GM23338 (cell line): ENCODE measurements around the gene ALCAM. TPM values are rescaled to one million over a fixed set of nuclear protein-coding genes. Genes with fewer than 3 reads are reported as not detected.
A peak's percentile ranks its signal among the peaks of the same experiment; 100 is the strongest.

Source experiments
- ATAC-seq: fragments of 200-7000 bp; cut with Tn5 transposase; 3 replicates; pipeline ENCODE4 v1.9.1; 2020
- DNase-seq: peaks from one replicate; pipeline ENCODE4 v3.0.0-alpha.2; 2015; ENCODE audit warnings: low spot score
- H2AFZ ChIP-seq: fragments of 200-600 bp; sonication (generic); 2 replicates; pipeline ENCODE4 v1.8.0; 2016; ENCODE audit warnings: antibody characterized with exemption, mild to moderate bottlenecking, moderate library complexity
- H3F3A ChIP-seq: fragments of 200-600 bp; sonication (generic); replicated peaks from 2 replicates; pipeline ENCODE4 v1.8.0; 2017; ENCODE audit warnings: antibody characterized with exemption, mixed run types, low read depth
- H3K27ac ChIP-seq: fragments of 200-600 bp; sonication (generic); 2 replicates; pipeline ENCODE4 v1.6.1; 2016; ENCODE audit warnings: low read depth
- H3K27me3 ChIP-seq: fragments of 200-600 bp; sonication (generic); 2 replicates; pipeline ENCODE4 v1.8.0; 2016; ENCODE audit warnings: mild to moderate bottlenecking, mixed run types, moderate library complexity; ENCODE audit not compliant: insufficient read depth
- H3K36me3 ChIP-seq: fragments of 200-600 bp; sonication (generic); 2 replicates; pipeline ENCODE4 v1.8.0; 2016; ENCODE audit warnings: mild to moderate bottlenecking; ENCODE audit not compliant: insufficient read depth
- H3K4me1 ChIP-seq: fragments of 200-600 bp; sonication (generic); 2 replicates; pipeline ENCODE4 v1.8.0; 2016; ENCODE audit warnings: mild to moderate bottlenecking, moderate library complexity; ENCODE audit not compliant: insufficient read depth
- H3K4me2 ChIP-seq: fragments of 200-600 bp; sonication (generic); 2 replicates; pipeline ENCODE4 v1.7.1; 2017; ENCODE audit warnings: mixed run types
- H3K4me3 ChIP-seq: fragments of 200-600 bp; sonication (generic); 2 replicates; pipeline ENCODE4 v1.6.1; 2016; ENCODE audit warnings: mixed run types
- H3K79me2 ChIP-seq: fragments of 200-600 bp; sonication (generic); replicated peaks from 2 replicates; pipeline ENCODE4 v1.8.0; 2017; ENCODE audit warnings: mild to moderate bottlenecking; ENCODE audit not compliant: insufficient read depth
- H3K9me2 ChIP-seq: fragments of 200-600 bp; sonication (generic); 2 replicates; pipeline ENCODE4 v1.8.0; 2017; ENCODE audit not compliant: insufficient read depth
- H4K20me1 ChIP-seq: fragments of 200-600 bp; sonication (generic); replicated peaks from 2 replicates; pipeline ENCODE4 v1.8.0; 2017; ENCODE audit warnings: mild to moderate bottlenecking; ENCODE audit not compliant: insufficient read depth
- H3K27ac Mint-ChIP-seq: 2 replicates; pipeline ENCODE4 v1.8.0; 2020; ENCODE audit warnings: inconsistent platforms, mild to moderate bottlenecking, moderate library complexity, mixed read lengths
- H3K27me3 Mint-ChIP-seq: 3 replicates; pipeline ENCODE4 v1.8.0; 2022; ENCODE audit warnings: low read depth, mild to moderate bottlenecking, moderate library complexity, mixed read lengths, inconsistent platforms; ENCODE audit not compliant: insufficient read depth, poor library complexity
- H3K36me3 Mint-ChIP-seq: 3 replicates; pipeline ENCODE4 v1.8.0; 2021; ENCODE audit warnings: low read depth, mild to moderate bottlenecking, inconsistent platforms, moderate library complexity, mixed read lengths
- H3K4me1 Mint-ChIP-seq: 3 replicates; pipeline ENCODE4 v1.8.0; 2020; ENCODE audit warnings: mild to moderate bottlenecking, inconsistent platforms, mixed read lengths
- H3K4me3 Mint-ChIP-seq: 3 replicates; pipeline ENCODE4 v1.8.0; 2021; ENCODE audit warnings: moderate library complexity, mild to moderate bottlenecking, inconsistent platforms, mixed read lengths
- H3K9me3 Mint-ChIP-seq: 3 replicates; pipeline ENCODE4 v1.8.0; 2020; ENCODE audit warnings: moderate library complexity, mild to moderate bottlenecking, inconsistent platforms, mixed read lengths
- CREB1 ChIP-seq: fragments of 250-450 bp; sonication (Bioruptor Pico); IDR thresholded peaks from 2 replicates; pipeline ENCODE4 v1.5.0; 2020; ENCODE audit warnings: low read depth, mild to moderate bottlenecking, moderate library complexity
- CTCF ChIP-seq, 2 experiments: fragments of 200-600 bp in 1 of 2; sonication (generic) in 1 of 2; conservative IDR thresholded peaks; 2 replicates each; pipeline versions ENCODE4 v1.5.1 to v1.6.1; 2016 to 2017; ENCODE audit warnings: antibody characterized with exemption in 2 of 2, low read depth in 2 of 2, mild to moderate bottlenecking in 2 of 2, moderate library complexity in 1 of 2
- ETS1 ChIP-seq: IDR thresholded peaks from 2 replicates; pipeline ENCODE4 v1.6.1; 2016; ENCODE audit warnings: antibody characterized with exemption
- EZH2 ChIP-seq: fragments of 200-600 bp; sonication (generic); IDR thresholded peaks from one replicate; pipeline ENCODE4 v1.8.0; 2017; ENCODE audit warnings: antibody characterized with exemption, mild to moderate bottlenecking, low read depth; ENCODE audit not compliant: unreplicated experiment
- EZH2phosphoT487 ChIP-seq: fragments of 200-600 bp; sonication (generic); IDR thresholded peaks from one replicate; pipeline ENCODE4 v1.8.1; 2018; ENCODE audit warnings: antibody characterized with exemption; ENCODE audit not compliant: unreplicated experiment
- JUNB ChIP-seq: IDR thresholded peaks from one replicate; pipeline ENCODE4 v1.6.1; 2016; ENCODE audit warnings: antibody characterized with exemption; ENCODE audit not compliant: unreplicated experiment
- NANOG ChIP-seq: IDR thresholded peaks from 2 replicates; pipeline ENCODE4 v1.6.1; 2016; ENCODE audit warnings: antibody characterized with exemption, borderline replicate concordance
- POLR2AphosphoS5 ChIP-seq: IDR thresholded peaks from 2 replicates; pipeline ENCODE4 v1.6.1; 2016; ENCODE audit warnings: antibody characterized with exemption, low read depth
- REST ChIP-seq: IDR thresholded peaks from one replicate; pipeline ENCODE4 v1.6.1; 2018; ENCODE audit warnings: antibody characterized with exemption; ENCODE audit not compliant: unreplicated experiment
- STAT1 ChIP-seq: IDR thresholded peaks from one replicate; pipeline ENCODE4 v1.6.1; 2016; ENCODE audit warnings: antibody characterized with exemption; ENCODE audit not compliant: unreplicated experiment
- ZNF114 ChIP-seq: fragments of 250-450 bp; sonication (Bioruptor Pico); IDR thresholded peaks from 2 replicates; pipeline ENCODE4 v1.5.0; 2020; ENCODE audit warnings: mild to moderate bottlenecking, moderate library complexity
- ZNF462 ChIP-seq: fragments of 250-450 bp; sonication (Bioruptor Pico); IDR thresholded peaks from 2 replicates; pipeline ENCODE4 v1.5.0; 2020; ENCODE audit warnings: mild to moderate bottlenecking, moderate library complexity
- polyA plus RNA-seq: library from polyadenylated mRNA; unstranded; fragments of >200 nt; fragmentation: Nextera tagmentation; extraction: Ambion mirVana; gene quantifications from 2 replicates; pipeline ENCODE4 v1.2.1, GENCODE V29; 2016
- total RNA-seq: library from RNA; depleted of rRNA; stranded (reverse); fragments of >200 nt; shearing (Covaris generic); gene quantifications from 2 replicates; pipeline ENCODE4 v1.2.3, GENCODE V29; 2014

ALCAM gene
- total and polyA plus RNA-seq, 2 experiments from 2014 or later: 11.3 to 36.0 TPM

GRCh38 chr3:105493305-105493892, 126.7 kb downstream of the ALCAM start (continued):
- no peak for TF ChIP-seq CTCF (conservative IDR thresholded peaks at IDR 0.05; ENCODE audit: low read depth in 2 of 2)

GRCh38 chr3:105495021-105495420, 128.3 kb downstream of the ALCAM start:
- H3K9me2 ChIP-seq: no peaks in the 10 kb centered on the region
- H3K4me3 ChIP-seq: no peak overlapping the region
- H3K36me3 ChIP-seq: 0 out of 2 replicates have a peak, but pooled peaks cover 3% of the 10 kb centered on the region
- Mint-ChIP-seq H3K27ac (0 out of 2 replicates have a peak overlapping the region, but pooled peaks have one; percentile 1), H3K4me1 (peaks cover 22% of the 10 kb centered on the region), H3K4me3 (no peak overlapping the region), H3K36me3 (peaks cover 26% of the 10 kb centered on the region), H3K27me3 (no peaks in the 10 kb centered on the region), H3K9me3 (peaks cover 24% of the 10 kb centered on the region)
- H3F3A ChIP-seq: no peaks in the 10 kb centered on the region
- no peak overlapping the region for H3K27ac ChIP-seq
- no peak for ATAC-seq
- no peaks in the 10 kb centered on the region for H3K27me3 ChIP-seq
- no peak overlapping the region for H2AFZ ChIP-seq
- no peak for DNase-seq
- no peak overlapping the region for H3K4me2 ChIP-seq
- no peaks in the 10 kb centered on the region for H3K79me2 ChIP-seq
- H3K4me1 ChIP-seq: peaks cover 6% of the 10 kb centered on the region
- H4K20me1 ChIP-seq: no peaks in the 10 kb centered on the region
- TF ChIP-seq EZH2 (no peak), NANOG (no peak), POLR2AphosphoS5 (no peak), REST (no peak), CREB1 (CRISPR knock-in tag) (no peak), STAT1 (no peak), ZNF462 (no peak), JUNB (no peak), EZH2phosphoT487 (no peak), ZNF114 (CRISPR knock-in tag) (no peak), ETS1 (no peak)
